Lower lobe of right lung (tissue), 2 donors: ENCODE measurements around the gene P2RY12. TPM values are rescaled to one million over a fixed set of nuclear protein-coding genes. Genes with fewer than 3 reads are reported as not detected.

ENCODE experiments used
- ATAC-seq, 2 donors: fragments of 200-7000 bp; cut with Tn5 transposase; one replicate each; pipeline ENCODE4 v1.9.1; 2020 to 2022; ENCODE audit warnings: mild to moderate bottlenecking in 2 of 2, moderate library complexity in 2 of 2
- DNase-seq: peaks from one replicate; pipeline ENCODE4 v3.0.0-alpha.2; 2020
- H3K27ac ChIP-seq: fragments of 200-600 bp; one replicate; pipeline ENCODE4 v1.8.0; 2022
- H3K27me3 ChIP-seq: fragments of 200-600 bp; one replicate; pipeline ENCODE4 v1.8.0; 2022; ENCODE audit warnings: low read depth
- H3K36me3 ChIP-seq: fragments of 200-600 bp; one replicate; pipeline ENCODE4 v1.8.0; 2022; ENCODE audit warnings: mild to moderate bottlenecking
- H3K4me1 ChIP-seq: fragments of 200-600 bp; one replicate; pipeline ENCODE4 v1.8.0; 2022
- H3K4me3 ChIP-seq: fragments of 200-600 bp; one replicate; pipeline ENCODE4 v1.8.0; 2022; ENCODE audit warnings: mild to moderate bottlenecking
- H3K9me3 ChIP-seq: fragments of 200-600 bp; one replicate; pipeline ENCODE4 v1.8.0; 2022
- CTCF ChIP-seq: fragments of 200-600 bp; IDR thresholded peaks from one replicate; pipeline ENCODE4 v1.8.0; 2022; ENCODE audit warnings: antibody characterized with exemption, mild to moderate bottlenecking
- intact Hi-C: fragments of 100-400 bp; cut with DNase I; formaldehyde crosslinking; loops from one replicate; pipeline ENCODE4 v1.11.0; 2022
- total RNA-seq: library from RNA; stranded (reverse); fragmentation: NEBNext Ultra II Directional; extraction: Animal tissue kit (Norgen Biotek cat#: 25700); gene quantifications from one replicate; pipeline ENCODE4 v1.2.1, GENCODE V29; 2021
- donor health status: DM: no; HTN: yes; CAD: no; lungs with severe emphysema.

The P2RY12 gene
- total RNA-seq, 1 donor from 2014 or later: 6.2 TPM

- Histone ChIP-seq H3K27ac (no peak overlapping the region), H3K4me3 (no peak overlapping the region), H3K27me3 (no peaks in the 10 kb centered on the region), H3K4me1 (peaks cover 4% of the 10 kb centered on the region), H3K9me3 (no peaks in the 10 kb centered on the region), H3K36me3 (no peaks in the 10 kb centered on the region)
- DNase-seq (no peak), ATAC-seq (no peak)
- no peak for TF ChIP-seq CTCF
- intact Hi-C loops: no loop called here
Measured at GRCh38 chr3:151321526-151321925, 63.0 kb downstream of the P2RY12 start.

GRCh38 chr3:151320131-151320530, 64.4 kb downstream of the P2RY12 start:
- intact Hi-C loops: no loop called here
- no peak for ATAC-seq
- Histone ChIP-seq H3K9me3 (no peaks in the 10 kb centered on the region), H3K36me3 (no peaks in the 10 kb centered on the region), H3K4me1 (peaks cover 4% of the 10 kb centered on the region), H3K4me3 (no peak overlapping the region), H3K27me3 (no peaks in the 10 kb centered on the region), H3K27ac (no peak overlapping the region)
- TF ChIP-seq CTCF: no peak
- no peak for DNase-seq

GRCh38 chr3:151319628-151320027, 64.9 kb downstream of the P2RY12 start:
- intact Hi-C loops: no loop called here
- ATAC-seq: no peak

GRCh38 chr3:151318991-151319390, 65.6 kb downstream of the P2RY12 start:
- H3K9me3 ChIP-seq: no peaks in the 10 kb centered on the region
- H3K27ac ChIP-seq: no peak overlapping the region
- ATAC-seq (no peak), DNase-seq (no peak)
- no peak for TF ChIP-seq CTCF
- no peaks in the 10 kb centered on the region for H3K27me3 ChIP-seq
- intact Hi-C loops: no loop called here
- peaks cover 4% of the 10 kb centered on the region for H3K4me1 ChIP-seq
- no peak overlapping the region for H3K4me3 ChIP-seq
- no peaks in the 10 kb centered on the region for H3K36me3 ChIP-seq

More at GRCh38 chr3:151319628-151320027, 64.9 kb downstream of the P2RY12 start:
- Histone ChIP-seq H3K4me1 (peaks cover 4% of the 10 kb centered on the region), H3K36me3 (no peaks in the 10 kb centered on the region), H3K4me3 (no peak overlapping the region), H3K9me3 (no peaks in the 10 kb centered on the region), H3K27me3 (no peaks in the 10 kb centered on the region), H3K27ac (no peak overlapping the region)
- TF ChIP-seq CTCF: no peak
- no peak for DNase-seq

DNA sequence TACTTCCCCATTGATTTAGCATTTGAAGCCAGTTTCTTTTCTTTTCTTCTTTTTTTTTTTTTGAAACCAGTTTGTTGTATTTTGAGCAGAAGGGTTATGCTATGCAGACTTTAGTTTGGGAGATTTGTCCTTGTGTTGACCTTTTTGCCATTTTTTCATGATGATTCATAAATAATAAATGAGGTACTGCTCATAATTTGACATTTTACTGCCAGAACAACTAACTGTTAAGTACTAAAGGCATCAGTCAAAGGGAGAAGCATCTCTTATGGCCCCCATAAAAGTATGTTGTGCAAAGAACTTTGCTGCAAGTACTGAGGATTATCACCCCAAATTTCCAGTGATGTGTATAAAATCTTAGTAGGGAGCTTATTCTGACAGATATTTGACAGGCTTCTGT, 66.2 kb downstream of the P2RY12 start:
- Histone ChIP-seq H3K9me3 (no peaks in the 10 kb centered on the region), H3K4me1 (peaks cover 4% of the 10 kb centered on the region), H3K27me3 (no peaks in the 10 kb centered on the region), H3K4me3 (no peak overlapping the region), H3K36me3 (no peaks in the 10 kb centered on the region), H3K27ac (no peak overlapping the region)
- no peak for ATAC-seq
- intact Hi-C loops: no loop called here
- TF ChIP-seq CTCF: no peak
- DNase-seq: no peak
